IPS-NIHi7 (cell line): ENCODE results near the gene EXD2.
"Not testable (repeated sequence)": the region's sequence is repeated elsewhere in the genome, so short reads cannot be mapped to it uniquely, and the experiment has no call there.

Source experiments
- DNase-seq: peaks from one replicate; pipeline ENCODE4 v3.0.0; 2012; ENCODE audit warnings: mixed read lengths; ENCODE audit errors: extremely low spot score

The EXD2 gene

DNA sequence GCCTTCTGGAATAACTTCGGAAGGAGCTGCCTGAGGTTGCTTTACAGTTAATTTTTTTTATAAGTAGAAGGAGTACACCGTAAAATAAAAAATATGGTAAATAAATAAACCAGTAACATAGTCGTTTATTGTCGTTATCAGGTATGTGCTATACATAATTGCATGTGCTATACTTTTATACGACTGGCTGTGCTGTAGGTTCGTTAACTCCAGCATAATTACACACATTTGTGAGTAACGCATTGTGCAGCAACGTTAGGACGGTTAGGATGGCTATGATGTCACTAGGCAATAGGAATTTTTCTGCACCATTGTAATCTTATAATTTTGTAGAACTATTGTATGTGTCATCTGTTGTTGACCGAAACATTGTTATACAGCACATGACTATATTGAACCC is 8.5 kb downstream of the EXD2 start:
- DNase-seq, result no peak

DNA sequence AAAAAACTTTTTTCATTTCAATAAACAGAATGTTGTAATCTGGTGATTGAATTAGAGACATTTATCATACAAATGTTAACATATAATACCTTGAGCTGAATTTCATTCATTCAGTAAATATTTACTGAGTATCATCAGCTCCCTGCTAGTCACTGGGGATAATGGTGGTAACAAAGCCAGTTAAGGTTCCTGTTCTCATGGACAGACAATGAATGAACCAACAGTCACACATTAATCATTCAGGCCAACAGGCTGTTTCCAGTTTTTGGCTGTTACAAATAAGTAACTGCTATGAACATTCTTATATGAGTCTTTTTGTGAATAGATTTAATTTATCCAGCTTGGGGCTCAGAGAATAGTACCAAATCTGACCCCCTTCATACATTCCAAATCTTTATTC is 13.5 kb downstream of the EXD2 start:
- DNase-seq, result no peak

DNA sequence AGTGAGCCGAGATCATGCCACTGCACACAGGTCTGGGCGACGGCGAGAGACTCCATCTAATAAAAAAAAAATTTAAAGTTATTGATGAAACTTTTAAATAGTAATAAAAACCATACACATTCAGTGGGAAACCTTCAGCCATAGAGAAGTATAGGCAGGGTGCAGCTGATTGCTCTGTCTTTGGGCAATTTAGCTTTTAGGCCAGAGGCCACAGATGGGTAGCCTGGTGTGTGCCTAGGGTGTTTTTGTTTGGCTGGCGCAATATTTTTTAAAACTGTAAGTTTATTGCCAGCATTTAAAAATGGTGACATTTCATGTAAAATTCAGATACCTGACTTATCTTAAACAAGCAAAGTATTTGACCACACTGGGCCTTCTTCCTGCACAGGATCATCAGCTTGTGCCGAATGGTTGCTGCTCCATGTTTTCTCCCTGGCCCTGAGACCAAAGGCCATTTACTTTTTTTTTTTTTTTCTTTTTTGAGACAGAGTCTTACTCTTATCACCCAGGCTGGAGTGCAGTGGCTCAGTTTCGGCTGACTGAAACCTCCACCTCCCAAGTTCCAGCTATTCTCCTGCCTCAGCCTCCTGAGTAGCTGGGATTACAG is 16.2 kb downstream of the EXD2 start:
- no peak for DNase-seq

DNA sequence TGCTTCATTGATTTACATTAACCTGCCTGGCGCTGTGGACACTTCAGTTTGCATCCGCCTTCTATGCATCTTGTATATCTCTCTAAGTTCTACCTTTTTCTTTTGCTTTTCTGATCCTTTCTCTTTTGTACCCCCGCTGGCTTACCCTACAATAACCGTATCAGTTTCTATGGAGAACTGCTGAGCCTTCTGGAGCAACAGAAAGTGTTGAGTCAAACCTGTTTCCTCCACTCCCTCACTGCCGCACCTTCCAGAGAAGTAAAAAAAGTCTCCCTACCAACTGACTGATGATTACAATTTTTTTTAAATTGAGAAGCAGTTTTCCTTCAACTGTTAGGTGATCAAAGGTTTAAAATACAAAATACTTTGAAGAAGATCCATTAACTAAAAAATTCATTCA is 17.4 kb downstream of the EXD2 start:
- DNase-seq, result no peak

DNA sequence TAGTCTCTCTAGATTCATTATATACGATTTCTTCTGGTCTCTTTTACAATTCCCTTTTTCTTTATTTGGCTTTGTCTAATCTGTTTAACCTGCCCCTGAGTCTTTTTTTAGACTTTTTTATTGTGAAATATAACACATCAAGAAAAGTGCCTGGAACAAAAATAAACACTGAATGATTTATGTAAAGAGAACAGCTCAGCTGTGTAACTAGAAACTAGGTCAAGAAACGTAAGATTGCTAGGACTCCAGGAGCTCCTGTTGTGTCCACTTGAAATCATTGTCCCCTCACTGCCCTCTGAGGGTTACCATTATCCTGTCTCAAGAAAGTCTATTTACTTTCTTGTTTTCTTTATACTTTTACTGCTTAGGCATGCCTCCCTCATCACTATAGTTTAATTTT is 23.1 kb downstream of the EXD2 start:
- DNase-seq, result no peak

DNA sequence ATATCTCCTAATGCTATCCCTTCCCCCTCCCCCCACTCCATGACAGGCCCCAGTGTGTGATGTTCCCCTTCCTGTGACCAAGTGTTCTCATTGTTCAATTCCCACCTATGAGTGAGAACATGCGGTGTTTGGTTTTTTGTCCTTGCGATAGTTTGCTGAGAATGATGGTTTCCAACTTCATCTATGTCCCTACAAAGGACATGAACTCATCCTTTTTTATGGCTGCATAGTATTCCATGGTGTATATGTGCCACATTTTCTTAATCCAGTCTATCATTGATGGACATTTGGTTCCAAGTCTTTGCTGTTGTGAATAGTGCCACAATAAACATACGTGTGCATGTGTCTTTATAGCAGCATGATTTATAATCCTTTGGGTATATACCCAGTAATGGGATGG is 26.4 kb downstream of the EXD2 start:
- DNase-seq, result not testable (repeated sequence)

DNA sequence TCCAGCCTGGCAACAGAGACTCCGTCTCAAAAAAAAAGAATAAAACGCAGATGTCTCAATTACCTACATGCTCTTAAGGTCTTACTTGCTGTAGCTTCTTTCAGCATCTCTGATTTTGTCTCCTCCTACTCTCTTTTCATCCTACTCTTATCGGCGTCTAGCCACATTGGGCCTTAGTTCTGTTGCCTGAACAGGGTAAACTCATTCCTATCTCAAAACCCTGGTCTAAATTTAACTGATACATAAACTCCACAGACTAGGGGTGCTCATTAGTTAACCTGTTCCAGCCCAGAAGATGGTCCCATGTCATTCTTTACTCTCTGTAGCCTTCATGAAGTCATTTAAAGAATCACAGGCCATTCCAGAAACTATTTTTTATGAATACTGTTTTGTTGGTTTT is 33.6 kb downstream of the EXD2 start:
- no peak for DNase-seq

DNA sequence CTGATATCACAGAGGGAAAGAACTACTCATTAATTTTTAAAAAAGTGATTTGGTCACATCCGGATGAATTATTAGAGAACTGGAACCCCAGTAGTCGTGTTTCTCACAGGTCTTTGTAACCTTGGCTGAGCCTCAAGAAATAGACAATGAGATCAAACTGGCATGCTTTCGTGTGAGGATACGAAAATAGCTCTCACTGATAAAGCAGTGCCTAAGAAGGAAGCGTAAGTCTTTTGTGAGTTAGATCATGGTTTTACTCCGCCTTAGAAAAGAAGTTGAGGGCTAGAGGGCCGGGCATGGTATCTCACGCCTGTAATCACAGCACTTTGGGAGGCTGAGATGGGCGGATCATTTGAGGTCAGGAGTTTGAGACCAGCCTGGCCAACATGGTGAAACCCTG is 34.9 kb downstream of the EXD2 start:
- DNase-seq, result no peak

DNA sequence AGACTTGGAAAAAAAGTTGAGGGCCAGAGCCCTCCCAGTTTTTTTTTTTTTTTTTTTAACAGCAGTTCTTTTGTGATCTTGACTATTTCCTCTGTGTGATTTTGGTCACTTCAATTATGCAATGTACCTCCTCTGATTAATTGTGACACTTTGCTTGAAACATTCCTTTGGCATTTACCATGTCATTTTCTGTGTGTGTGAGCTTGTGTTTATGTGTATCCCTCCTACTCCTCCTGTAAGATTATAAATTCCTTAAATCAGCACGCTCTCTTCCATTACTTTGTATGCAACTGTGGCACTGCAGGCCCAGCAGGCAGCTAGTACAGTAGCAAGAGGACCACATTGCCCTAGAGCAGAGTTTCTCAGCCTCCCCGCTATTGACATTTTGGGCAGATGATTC is 35.4 kb downstream of the EXD2 start:
- DNase-seq, result no peak

DNA sequence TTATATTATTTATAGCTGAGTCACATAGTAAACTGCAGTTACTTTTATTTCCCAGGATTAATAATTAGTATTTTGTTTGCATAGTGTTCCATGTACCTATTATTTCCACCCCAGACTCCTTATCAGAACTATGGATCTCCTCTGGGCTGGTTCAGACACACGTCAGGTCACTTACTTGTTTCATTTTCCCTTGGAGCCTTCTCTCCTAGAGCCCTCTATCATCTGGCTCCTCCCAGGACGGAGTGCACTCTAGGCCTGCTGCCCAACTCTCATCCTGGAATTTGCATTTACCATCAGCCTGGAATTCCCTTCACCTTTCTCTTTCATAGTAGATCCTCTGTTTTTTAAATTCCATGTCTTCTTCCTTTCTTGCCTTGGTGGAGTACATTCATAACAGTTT is 40.2 kb downstream of the EXD2 start:
- no peak for DNase-seq

DNA sequence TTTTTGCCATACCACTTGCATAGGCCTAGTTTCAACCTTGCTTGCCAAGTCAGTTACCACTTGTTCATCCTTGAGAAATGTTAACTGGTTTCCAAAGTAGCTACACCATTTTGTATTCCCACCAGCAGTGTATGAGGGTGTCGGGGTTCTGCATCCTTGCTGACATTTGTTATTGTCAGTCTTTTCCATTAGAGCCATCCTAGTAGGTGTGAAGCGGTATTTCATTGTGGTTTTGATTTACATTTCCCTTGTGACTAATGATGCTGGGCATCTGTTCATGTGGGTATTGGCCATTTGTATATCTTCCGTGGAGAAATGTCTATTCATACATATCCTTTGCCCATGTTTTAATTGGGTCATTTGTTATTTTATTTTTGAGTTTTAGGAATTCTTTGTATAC is 41.1 kb downstream of the EXD2 start:
- DNase-seq, result no peak

DNA sequence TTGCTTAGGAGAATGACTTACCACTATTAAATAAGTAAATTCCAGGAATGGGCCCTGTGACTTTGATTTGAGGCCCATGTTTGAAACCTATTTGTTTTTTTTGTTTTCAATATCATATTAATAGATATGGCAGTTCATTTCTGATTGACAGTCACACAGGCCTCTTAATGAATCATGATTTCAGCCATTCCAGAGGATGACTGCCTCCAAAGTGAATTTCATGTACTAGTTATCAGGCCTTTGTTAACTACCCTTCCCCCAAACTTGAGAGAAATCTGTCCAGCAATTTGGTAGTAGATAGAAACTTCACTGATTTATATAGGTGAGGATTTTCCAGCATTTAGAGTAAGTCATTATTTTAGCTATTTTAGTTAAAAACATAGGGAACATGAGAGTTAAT is 42.8 kb downstream of the EXD2 start:
- DNase-seq, result no peak

DNA sequence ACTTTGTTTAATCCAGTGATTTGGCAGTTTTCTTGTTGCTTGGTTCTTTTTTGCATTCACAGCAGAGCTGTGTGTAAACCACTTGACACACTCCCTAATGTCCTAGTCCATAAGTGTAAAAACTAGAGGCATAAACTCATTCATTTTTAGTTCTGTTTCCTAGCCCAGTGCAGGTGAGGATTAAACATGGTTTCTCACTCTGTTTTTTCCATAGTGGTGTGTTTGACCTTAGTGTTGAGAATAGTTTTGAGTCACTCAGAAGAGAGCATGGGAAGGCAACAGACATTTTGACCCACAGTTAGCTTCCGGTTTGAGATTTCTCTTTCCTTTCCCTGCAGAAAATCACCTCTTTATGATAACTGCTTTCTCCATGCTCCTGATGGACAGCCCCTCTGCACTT is 44.4 kb downstream of the EXD2 start:
- no peak for DNase-seq

DNA sequence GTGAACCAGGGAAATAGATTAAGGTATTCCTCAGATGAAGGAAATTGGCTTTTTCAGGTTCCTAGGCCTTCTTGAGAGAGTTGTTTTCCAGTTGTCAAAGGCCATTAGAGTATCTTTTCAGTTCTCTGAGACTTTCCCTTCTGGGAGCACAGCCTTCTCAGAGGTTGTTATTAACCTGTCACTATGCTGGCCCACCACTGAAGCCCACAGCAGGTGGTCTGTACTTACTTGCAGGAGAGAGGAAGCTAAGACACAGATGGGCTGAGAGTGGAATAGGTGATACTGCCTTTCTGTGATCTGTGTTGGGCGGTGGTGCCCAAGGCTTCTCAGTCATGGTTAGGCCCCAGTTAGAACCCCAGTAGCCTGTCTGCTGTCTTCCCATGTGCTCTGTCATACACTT is 45.8 kb downstream of the EXD2 start:
- DNase-seq, result no peak

DNA sequence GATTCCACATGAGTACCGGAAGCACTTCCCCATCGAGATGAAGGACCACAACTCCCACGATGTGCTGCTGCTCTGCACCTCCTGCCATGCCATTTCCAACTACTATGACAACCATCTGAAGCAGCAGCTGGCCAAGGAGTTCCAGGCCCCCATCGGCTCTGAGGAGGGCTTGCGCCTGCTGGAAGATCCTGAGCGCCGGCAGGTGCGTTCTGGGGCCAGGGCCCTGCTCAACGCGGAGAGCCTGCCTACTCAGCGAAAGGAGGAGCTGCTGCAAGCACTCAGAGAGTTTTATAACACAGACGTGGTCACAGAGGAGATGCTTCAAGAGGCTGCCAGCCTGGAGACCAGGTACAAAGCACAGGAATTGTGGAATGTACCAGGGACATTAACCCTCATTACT is 46.3 kb downstream of the EXD2 start:
- no peak for DNase-seq

DNA sequence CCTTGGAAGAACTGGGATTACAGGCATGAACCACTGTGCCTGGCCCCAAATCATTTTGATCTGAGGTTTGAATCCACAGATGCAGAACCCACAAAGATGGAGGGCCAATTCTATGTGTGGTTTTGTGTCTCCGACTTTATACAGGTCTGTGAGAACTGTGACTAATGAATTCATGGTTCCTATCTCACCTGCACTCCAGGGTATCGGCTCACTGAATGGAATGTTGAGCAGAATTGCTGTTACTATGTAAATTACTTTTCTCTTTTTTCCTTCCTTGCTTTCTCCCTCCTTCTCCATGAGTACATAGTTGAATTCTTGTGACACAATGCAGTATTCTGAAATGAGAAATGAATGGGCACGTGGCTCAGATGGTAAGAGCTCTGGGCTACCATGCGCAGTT is 47.6 kb downstream of the EXD2 start:
- no peak for DNase-seq

DNA sequence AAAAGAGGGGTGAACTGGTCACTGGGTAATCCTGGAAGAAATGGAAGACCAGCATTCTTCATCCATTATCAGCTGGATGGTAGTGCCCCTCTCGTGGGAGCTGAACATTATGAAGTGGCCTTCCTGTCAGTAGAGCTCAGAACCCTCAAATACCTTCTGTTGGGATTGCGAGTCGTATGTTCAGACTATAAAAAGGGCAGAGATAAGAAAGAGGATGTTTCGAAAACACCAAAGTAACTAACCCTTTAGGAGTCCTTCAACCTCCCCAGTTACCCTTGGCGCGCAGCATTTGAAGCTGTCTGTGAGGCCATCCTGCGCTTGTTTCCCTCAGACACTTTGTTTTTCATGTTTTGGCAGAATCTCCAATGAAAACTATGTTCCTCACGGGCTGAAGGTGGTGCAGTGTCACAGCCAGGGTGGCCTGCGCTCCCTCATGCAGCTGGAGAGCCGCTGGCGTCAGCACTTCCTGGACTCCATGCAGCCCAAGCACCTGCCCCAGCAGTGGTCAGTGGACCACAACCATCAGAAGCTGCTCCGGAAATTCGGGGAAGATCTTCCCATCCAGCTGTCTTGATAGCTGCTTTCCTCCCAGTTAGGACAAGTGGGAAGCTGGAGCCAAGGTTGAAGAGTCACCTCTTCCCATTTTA is 49.4 kb downstream of the EXD2 start:
- no peak for DNase-seq

DNA sequence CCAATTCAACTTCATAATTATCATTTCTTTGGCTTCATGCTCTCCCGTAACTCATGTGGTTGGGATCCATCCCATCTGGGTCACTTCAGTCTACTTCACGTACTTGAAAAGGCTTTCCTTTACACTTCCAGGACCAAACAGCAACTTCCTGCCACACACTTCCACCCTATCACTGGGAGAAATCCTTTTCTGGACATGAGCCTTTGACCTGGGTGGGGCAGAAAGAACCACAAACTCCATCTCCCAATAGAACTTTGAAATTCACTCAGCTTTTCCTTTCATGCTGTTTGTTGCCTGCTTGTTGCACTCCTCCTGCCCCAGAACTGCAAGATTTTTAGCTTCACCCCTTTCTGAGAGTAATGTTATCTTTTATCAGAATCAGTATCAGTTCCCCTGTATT is 50.3 kb downstream of the EXD2 start:
- DNase-seq, result no peak

DNA sequence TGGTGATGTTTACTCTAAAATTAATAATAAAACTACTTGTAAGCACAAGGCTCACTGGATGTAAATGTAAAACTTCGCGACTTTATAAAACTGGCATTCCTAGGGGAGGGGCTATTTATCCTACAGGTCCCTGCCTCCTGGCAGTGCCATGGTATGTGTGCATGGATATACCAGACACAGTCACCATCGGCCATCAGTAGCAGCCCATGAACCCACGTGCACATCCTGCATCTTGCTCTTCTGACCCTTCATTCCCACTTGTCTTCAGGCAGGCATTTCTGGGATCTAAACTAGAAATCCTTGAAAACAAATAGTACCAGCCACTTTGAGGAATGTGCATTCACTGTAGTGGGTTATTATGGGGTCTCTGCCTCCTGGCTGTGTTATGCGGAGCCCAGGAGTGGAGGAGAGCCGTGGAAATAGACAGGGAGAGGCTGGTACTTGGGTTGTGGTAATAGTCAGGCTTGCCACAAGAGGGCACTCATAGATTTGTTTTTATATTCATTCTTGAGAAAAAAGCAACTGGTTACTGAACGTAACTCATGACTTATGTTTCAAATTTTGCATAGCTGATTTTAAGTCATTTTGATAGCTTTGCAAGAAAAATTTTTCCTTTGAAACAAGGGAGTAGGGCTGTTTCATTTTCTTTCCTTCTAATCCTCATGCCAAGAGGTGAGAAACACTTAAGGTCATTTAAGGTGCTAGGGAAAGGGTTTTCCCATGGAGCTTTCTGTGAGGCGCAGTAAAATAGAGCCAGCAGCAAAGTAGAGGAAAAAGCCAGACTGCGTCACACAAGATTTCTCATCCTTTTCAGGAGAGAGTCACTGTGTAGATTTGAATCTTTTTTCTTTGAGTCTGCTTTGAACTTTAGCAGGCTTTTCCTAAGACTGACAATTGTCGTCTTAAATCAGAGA is 51.3 kb downstream of the EXD2 start:
- DNase-seq, result peak; percentile 81

DNA sequence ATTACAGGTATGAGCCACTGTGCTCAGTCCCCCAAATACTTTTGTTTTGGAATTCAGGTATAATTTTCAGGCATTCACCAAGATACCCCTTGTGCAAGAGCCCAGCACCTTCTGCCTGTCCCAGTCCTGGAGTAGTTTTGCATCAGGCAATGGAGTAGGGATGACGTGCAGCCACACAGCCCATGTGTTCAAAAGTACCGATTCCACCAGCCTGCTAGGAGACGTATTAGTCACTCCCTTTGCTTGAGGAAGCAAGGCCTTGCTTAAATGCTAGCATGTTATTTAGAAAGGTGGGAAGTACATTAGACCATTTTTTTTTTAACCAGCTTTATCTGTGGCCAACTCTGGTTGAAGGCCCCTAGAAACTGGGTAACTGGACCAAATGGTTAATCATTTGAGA is 53.6 kb downstream of the EXD2 start:
- no peak for DNase-seq

DNA sequence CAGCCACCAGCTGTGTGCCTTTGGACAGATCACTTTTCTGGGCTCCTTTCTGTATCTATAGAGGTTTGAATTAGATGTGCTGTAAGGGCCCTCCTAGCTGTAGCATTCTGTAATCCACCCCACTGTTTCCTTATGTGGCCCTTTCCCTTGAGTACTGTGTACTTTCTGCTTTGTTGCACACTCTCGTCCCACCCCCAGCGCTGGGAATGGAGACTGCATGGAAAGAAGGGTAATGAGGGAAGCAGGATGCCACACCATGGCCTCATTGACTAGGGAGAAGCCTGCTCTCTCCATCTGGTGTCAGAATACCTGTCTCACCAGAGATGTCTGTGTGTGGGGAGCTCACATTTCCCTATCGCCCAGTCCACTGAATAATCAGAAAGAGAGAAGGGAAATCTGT is 55.0 kb downstream of the EXD2 start:
- DNase-seq, result no peak

DNA sequence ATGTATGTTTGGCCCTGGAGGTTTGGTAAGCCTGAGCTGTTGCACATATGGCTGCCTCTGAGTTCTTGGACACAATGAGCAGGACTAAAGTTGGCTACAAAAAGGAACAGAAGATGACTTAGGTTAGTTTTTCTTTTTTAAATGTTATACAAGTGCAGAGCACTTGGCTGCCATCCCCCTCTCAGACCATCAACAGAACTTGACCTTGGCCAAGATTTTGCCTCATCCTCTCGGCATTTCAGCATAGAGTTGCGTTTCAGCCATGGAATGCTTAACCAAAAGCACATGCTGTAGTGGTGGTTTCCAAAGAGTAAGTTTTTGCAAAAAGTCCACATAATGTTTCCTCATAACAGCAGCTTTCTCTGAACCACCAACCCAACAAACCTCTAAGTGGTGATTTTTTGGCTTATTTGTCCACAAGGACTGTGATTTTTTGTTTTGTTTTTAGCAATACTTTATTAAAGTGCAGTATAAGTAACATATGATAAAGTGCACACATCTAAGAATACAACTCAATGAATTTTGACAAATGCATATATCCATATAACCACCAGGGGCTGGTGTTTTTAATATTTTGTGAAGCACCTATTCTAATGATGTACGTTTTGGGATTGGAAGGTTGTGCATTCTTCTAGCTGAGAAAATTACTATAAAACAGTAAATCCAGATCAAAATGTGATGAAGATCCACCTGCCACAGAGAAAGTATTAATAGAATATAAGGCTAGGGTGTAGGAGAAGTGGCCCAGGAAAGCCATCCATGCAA is 56.6 kb downstream of the EXD2 start:
- no peak for DNase-seq
